AML-193 (cell line): Measurements from ENCODE around the gene WNT3A.
"Not testable (repeated sequence)": the region's sequence is repeated elsewhere in the genome, so short reads cannot be mapped to it uniquely, and the experiment has no call there.

Experiments used
- DNase-seq, 2 experiments: peaks; one replicate each; lab custom pipeline; 2025; lab: John Stamatoyannopoulos, UW

WNT3A gene

DNA sequence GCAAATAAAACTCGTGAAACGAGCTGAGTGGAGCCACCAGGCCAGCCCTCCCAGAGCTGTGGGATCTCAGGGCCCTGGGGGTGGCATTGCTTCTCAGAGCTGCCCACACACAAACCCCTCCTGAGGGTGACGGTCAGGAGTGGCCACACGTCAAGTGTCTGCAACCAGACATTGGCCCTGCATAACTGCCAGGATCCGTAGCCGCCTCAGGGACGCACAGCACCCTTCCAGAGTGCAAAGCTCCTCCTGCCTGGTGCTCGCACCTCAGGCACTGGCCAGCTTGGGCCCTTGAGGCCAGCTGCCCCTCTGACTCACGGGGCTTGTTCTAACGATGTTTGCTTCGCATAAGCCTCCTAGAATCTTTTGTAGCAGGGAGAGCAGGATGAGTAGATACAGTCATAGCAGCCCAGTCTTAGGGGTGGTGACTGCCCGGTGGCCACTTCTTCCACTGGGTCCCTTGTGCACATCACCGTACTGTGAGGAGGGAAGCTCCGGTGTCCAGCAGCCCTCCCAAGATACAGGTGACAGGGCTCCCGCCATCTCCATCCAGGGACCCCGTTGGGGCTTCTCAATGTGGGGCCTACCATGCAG is 5.0 kb downstream of the WNT3A start:
- DNase-seq: no peak

DNA sequence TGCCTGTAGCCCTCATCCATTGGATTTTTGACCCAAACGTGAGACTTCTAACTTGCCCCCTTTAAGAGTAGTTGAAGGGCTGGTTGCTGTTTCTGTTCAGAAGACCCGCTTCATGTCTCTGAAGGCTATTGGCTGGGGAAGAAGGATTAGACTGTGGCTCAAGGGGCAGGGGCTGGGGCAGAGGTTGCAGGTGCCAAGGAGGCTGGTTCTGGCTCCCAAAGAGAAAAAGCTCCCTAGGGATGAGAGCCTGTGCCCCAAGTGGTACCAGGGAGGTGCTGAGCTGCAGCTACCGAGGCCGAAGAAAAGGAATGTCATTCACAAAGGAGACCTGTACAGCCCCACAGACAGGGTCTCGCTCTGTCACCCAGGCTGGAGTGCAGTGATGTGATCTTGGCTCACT is 5.8 kb downstream of the WNT3A start:
- no peak for DNase-seq

DNA sequence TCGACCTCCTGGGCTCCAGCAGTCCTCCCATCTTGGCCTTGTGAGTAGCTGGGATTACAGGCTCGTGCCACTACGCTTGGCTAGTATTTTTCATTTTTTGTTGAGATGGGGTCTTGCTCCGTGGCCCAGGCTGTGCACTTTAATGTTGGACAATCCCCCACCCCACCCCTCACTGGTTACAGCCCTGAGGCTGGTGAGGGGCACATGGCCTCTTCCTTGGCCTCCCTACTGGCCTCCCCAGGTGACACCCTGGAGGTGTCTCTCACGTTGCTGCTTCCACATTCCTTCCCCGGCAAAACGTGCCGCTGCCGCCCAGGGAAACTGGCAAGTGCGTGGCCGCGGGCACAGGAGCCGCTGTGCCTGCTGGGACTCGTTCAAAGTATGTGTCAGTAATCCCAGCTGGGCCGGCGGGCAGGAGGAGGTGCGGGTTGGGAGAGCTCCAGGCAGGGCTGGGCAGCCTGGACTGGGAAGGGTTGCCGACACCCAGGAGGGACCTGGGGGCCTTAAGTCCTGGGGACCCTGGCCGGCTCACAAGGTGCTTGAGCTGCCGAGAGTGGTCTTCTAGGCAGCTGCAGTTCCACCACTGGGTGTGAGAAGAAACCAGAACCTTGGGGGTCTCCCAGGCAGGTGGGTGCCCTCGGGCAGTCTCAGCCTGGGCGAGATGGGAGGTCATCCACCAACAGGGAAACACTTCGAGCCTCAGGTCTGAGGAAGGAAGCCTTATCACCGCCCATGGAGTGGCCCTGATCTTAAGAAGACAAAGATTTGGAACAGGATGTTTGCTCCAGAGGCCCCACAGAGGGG is 6.5 kb downstream of the WNT3A start:
- no peak for DNase-seq

DNA sequence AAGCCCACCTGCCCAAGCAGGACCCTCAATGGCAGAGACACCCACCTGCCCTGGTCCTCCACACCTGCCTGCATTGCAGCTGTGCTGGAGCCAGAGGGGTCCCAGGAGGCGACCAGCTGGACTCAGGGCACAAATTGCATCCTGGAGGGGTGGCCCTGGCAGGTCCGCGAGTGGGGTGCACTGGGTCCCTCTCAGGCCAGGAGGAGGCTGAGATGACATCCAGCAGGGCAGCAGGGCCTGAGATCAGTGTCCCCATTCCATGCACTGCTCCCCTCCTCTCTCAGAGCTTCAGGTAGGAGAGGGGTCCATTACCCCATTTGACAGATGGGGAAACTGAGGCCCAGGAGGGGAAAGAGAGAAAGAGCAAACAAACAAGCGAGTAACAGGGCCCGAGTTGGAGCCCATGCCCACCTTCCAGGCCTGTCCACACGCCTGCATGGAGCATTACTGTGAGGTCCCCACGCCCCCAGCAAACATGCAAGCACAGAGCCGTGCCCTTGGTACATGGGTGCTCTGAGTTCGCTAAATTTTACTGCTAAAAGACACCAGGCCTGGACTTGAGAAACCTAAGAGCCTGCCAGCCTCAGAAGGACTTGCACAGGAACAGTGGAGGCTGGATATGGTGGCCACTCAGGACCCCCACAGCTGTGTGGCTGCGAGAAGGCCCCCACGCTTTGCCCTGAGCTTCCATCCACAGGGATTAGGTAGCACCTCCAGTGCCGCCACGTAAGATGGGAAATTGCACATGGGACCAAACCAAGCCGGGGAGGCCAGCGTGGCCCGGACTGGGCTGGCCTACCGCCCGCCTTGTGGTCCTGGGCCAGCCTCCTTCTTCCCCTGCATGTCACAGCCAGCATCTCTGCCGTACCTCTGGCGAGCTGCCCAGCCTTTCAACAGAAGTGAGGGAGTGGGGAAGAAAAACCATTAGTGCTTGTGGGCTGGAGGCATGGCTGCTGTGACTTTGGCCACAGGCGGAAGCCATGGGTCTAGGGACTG is 7.4 kb downstream of the WNT3A start:
- no peak for DNase-seq

DNA sequence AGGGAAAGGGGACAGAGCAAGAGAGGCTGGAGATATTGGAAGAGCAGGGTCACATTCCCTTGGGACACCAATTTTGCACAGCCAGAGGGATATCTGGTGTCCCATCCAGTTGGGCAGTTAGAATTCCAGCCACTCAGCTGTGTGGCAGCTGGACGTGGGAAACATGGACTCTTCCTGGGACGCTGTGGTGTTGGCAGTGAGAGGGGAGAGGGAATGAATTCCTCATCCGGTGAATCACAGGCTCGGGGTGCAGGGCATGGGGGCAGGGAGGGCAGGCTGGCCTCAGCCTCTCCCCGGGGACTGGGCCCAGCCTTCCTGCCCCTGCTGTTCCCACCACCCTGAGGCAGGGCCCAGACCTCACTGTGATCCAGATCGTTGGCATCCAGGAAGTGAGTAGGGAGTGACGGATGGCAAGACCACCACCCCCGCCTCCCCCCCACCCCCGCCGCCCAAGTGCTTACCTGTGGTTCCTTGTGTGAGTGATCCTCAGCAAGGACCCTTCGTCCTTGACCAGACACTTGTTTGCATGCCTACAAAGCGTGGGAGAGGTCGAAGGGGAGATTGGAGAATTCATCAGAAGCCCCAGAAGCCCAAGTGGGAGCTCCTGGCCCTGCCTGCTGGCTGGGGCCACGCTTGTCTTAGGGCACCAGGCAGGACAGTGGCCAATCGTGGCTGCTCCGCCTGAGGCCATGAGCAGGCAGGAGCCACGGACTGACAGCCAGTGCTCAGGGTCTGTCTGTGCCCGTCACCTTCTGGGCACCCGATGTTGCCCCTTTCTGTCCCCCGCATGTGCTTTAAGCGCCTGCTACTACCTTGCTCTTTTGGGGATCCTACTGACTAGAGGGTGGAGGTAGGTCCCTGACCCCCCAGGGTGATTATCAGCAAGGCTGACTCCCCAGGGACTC is 8.7 kb downstream of the WNT3A start:
- no peak for DNase-seq

DNA sequence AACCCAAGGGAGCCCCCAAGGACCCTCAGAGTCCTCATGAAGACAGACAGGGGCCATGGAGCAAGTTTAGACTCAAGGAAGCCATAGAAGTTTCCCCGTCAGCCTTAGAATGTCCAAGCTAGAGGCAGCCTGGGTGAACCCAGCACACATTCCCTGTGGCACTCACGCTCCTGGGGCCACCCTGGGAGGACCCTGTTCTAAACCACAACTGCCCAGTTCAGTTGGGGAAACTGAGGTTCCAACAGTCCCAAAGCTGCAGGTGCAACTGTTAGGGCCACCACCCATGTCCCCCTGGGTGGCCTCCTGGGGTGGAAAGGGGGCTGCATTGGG is 9.3 kb downstream of the WNT3A start:
- DNase-seq: no peak

DNA sequence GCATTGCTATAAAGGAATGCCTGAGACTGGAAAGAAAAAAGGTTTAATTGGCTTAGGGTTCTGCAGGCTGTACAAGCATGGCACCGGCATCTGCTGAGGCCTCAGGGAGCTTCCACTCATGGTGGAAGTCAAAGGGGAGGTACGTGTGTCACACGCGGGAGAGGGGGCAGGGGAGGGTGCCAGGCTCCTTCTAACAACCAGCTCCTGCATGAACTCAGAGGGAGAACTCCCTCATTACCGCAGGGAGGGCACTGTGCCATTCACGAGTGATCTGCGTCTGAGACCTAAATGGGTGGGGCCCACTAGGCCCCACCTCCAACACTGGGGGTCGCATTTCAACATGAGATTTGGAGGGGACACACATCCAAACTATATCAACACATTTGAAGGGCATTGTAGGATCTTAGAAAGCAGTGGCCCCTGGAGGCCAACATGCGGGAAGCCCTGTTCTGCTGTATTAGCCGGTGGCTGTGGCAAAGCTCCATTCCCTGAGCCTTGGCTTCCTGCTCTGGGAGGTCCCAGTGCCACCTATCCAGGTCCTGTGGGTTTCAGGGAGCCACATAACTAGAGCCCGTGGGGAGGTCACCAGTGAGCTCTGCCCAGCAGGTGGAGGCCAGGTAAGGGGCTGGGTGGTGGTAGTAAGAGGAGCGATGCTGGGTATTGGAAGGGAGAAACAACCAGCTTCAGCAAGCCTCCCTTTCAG is 10.0 kb downstream of the WNT3A start:
- no peak for DNase-seq

DNA sequence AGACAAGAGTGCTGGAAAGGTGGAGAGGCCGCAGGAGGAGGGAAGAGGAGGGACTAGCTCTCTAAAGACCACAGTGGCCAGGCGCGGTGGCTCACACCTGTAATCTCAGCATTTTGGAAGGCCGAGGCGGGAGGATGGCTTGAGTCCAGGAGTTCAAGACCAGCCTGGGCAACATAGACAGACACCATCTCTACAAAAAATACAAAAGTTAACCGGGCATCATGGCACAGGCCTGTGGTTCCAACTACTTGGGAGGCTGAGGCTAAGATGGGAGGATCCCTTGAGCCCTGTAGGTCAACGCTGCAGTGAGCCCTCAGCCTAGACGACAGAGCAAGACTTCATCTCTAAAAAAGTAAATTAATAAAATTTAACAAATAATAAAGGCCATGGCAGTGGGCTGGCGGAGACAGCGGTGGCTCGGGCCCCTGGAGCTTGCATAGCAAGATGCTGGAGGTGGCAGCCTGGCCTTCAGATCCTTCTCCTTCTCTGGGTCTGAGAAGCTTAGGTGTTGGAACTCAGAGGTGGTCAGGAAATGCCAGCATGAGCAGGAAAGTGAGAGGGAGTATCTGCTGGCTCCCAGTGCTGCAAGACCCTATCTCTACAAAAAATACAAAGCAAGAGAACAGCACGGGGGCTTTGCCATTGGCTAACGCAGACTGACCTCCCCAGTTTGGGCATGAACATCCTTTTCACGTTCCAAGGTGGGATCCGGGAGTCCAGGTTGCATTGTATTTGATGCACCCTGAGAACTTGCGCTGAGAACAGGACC is 10.7 kb downstream of the WNT3A start:
- DNase-seq: no peak

DNA sequence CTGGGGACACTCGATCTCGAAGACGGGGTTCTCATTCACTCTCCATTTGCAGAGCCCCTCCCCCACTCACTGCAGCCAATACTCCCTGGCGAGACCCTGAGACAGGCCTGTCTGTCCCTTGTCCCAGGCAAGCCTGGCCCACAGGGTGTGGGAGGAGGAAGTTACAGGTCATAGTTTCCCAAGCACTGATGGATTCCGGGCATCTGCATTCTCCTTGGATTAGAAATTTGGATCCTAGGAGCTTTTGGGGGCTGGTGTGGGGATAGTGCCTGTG is 11.3 kb downstream of the WNT3A start:
- DNase-seq: no peak

DNA sequence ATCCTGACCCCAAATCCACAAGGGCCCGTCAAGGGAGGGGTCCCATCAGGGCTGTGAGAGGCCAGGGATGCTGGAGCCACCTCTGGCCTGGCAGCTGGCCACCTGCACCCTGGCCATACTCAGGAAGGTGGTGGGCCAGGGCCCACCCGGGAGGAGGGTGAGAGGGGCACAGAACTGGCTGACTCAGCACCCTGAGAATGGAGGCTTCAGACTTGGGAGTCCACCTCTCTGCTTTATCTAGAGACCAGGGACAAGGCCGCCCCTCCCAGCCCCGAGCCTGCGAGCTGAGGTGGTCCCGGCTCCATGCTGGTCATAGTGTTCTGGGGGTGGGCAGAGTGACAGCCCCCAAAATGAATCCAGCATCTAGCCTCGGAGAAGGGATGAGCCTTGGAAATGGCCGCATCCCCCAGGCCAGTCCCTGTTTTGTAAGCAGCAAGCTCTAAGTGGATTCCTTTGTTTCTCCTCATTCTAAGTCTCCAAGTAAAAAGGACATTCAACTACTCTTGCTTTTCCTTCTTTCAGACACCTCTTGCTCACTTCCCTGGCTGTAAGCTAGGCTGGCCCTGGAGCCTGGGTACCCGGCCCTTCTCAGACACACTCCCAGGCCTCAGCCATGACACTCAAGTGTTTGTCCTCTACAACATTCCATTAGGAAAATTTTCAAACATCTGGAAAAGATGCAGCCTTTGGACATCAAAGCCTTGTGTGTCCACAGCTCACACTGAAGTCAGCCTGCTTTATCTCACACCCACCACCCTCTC is 12.3 kb downstream of the WNT3A start:
- DNase-seq: no peak

DNA sequence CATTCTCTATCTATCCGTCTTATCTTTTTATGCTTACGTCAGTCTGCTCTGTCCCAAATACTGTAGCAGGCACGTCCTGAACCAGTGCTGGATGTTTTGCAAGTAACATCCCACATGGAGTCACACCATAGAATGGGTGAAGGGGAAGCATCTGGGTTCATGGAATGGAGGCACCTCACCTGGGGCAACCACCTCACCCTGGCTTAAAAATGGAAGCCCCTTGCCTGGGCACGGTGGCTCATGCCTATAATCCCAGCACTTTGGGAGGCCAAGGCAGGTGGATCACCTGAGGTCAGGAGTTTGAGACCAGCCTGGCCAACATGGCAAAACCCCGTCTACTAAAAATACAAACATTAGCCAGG is 12.9 kb downstream of the WNT3A start:
- DNase-seq: not testable (repeated sequence)

DNA sequence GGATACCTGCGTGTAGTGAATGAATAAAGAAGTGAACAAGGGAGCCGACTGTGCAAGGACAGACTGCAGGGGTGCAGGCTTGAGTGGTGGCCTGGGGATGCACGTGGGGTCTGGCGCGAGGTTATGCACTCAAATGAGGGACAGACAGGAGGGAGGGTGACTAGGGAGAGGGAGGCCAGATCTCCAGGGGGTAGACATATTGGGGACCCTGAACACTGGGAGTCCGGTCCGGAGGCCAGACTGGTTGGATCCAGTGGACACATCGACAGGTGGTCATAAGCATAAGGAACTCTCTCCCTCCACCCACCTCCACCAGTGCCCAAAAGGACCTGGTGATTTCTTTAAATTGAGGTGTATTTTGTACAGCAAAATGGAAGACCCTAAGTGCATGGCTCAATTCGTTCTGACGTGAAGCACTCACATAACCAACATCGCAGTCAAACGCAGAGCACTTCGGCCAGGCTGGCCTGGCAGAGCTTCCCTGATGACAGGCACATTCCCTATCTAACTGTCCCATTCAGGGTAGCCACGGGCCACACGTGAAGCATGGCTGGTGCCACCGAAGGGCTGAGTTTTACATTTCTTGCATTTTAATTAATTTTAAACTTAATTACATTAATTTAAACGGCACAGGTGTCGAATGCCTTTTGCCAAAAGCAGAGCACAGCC is 14.0 kb downstream of the WNT3A start:
- no peak for DNase-seq

DNA sequence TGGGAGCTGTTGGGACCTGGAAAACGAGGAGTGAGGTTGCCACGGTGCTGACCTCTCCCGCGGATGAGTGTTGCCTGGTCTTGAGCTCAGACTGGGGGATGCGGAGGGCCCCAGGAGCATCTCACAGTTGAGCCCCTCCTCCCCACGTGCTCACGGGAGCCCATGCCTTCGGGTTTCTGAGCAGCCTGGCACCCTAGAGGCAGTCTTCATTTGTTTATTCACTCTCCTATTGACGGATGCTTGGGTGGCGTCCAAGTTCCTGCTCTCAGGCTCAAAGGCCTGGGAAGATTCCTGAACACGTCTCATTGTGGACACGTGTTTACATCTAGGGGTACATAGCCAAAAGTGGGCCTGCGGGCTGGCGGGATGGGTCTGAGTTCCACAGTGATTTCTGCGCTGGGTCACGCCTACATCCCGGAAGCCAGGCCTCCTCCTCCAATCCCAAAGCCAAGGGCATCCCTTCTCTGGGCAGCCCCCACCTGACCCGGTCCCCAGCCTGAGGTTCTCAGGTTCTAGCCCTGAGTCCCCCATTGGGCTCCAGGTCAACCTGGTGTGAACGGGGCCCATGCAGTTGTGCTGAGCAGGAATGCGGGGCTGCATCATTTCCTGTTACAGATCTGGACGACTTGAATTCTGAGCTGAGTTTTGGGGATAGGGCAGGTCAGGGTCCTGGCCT is 14.7 kb downstream of the WNT3A start:
- no peak for DNase-seq

DNA sequence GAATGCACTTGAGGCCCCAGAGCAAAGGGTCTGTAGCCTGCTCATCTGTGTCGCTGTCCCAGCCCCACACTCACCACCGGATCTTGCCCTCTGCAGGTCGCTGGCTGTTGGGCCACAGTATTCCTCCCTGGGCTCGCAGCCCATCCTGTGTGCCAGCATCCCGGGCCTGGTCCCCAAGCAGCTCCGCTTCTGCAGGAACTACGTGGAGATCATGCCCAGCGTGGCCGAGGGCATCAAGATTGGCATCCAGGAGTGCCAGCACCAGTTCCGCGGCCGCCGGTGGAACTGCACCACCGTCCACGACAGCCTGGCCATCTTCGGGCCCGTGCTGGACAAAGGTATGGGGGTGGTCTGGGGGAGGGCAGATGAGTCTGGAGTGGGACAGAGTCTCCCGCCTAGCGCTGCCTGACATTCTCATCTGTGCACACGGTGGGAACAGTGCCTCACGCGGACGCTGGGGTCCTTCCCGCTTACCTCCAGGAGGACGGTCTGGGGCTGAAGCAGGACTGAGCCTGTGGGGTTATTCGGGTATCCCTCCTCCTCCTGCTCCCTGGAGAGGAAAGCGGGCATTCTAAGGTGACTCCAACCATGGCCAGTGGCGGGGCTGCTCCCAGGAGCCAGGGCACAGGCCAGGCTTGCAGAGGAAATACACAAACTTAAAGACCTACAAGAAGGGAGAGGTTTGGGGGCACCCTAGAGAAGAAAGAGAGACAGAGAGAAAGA is 15.9 kb downstream of the WNT3A start:
- no peak for DNase-seq

DNA sequence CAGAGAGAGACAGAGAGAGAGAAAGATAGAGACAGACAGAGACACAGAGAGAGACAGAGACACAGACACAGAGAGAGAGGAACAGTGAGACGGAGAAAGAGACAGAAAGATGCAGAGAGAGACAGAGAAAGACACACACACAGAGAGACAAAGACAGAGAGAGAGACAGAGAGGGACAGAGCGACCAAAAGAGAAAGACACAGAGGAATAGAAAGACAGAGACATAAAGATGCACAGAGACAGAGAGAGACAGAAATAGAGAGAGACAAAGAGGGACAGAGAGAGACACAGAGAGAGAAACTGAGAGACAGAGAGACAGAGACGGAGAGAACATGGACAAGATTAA is 16.5 kb downstream of the WNT3A start:
- DNase-seq: no peak

DNA sequence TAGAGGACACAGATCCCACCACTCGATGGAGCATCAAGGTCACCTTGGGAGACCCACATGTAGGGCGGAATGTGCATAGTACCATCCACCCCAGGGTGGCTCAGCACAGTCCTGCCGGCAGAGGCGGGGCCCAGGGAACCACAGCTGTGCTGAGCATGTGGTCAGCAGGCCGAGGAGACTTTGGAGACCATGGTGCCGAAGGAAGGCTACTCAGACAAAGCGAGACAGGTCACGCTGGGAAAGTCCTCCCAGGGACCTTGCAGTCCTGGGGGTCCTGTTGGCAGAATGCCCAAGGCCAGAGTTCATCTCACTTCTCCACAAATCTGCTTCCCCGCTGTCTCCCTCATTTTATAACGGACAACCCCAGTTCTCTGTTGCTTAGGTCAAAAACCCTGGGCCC is 22.5 kb downstream of the WNT3A start:
- DNase-seq: no peak

DNA sequence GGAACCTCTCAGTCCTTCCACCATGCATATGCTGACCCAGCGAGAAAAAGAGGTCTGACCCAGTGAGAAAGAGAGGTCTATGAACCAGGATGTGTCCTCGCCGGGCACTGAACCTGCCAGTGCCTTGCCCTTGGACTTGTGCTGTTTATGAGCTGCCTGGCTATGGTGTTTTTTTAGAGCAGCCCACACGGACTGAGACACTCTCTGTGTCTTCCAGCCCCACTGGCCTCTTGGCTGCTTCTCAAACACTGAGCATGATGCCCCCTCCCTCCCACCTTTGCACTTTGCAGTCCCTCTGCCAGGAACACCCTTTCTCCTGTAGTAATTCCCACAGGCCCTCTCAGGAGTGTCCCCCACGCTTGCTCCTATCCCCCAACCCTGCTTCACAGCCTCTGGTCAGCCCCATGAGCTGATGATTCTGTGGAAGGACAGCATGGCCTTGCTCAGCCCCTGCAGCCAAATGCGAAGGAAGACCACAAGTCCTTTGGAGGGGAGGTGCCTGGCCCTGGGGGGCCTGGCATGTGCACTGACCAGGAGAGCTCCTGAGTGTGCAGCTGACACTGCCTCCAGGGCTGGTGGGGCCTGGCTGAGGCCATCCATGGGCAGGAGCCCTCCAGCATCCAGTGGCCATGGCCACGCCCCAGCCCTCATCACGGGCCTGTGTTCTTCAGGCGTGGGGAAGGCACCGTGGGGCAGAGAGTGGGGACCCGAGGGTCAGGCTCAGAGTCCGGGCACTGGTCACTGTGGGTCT is 23.8 kb downstream of the WNT3A start:
- DNase-seq: no peak
